PC-3 (cell line): ENCODE measurements around the gene SIPA1L3. TPM values are rescaled to one million over a fixed set of nuclear protein-coding genes. Genes with fewer than 3 reads are reported as not detected.

Source experiments
- ATAC-seq: fragments of 200-7000 bp; cut with Tn5 transposase; 2 replicates; pipeline ENCODE4 v1.9.1; 2020; ENCODE audit warnings: mild to moderate bottlenecking, moderate library complexity
- BruUV-seq: library from RNA; stranded (reverse); fragments of 400-500 nt; replicated peaks from 2 replicates; lab custom pipeline; 2021; lab: Mats Ljungman, UMichigan
- CTCF ChIA-PET: fragments of 300-600 bp; sonication (Branson Sonifier 250); formaldehyde crosslinking; loops from one replicate; lab custom pipeline; 2022; ENCODE audit warnings: antibody characterized with exemption; lab: Charles Lee
- POLR2A ChIA-PET: fragments of 300-600 bp; sonication (Branson Sonifier 250); formaldehyde crosslinking; loops from one replicate; lab custom pipeline; 2022; ENCODE audit warnings: antibody characterized with exemption; ENCODE audit not compliant: unreplicated experiment; lab: Charles Lee
- DNase-seq: peaks from one replicate; pipeline ENCODE4 v3.0.0-alpha.2; 2015
- H2AFZ ChIP-seq: fragments of 300-600 bp; sonication (generic); 2 replicates; pipeline ENCODE4 v1.6.0; 2016; ENCODE audit warnings: antibody characterized with exemption, low read length
- H3F3A ChIP-seq: fragments of 300-600 bp; sonication (generic); one replicate; pipeline ENCODE4 v1.6.0; 2017; ENCODE audit warnings: antibody characterized with exemption, low read length, control low read depth, mild to moderate bottlenecking; ENCODE audit not compliant: unreplicated experiment
- H3K27ac ChIP-seq: fragments of 300-600 bp; sonication (generic); 2 replicates; pipeline ENCODE4 v1.5.1; 2016; ENCODE audit warnings: mild to moderate bottlenecking, low read length
- H3K27me3 ChIP-seq: fragments of 300-600 bp; sonication (generic); 2 replicates; pipeline ENCODE4 v1.6.1; 2016; ENCODE audit warnings: low read length, mixed read lengths
- H3K36me3 ChIP-seq: fragments of 300-600 bp; sonication (generic); 2 replicates; pipeline ENCODE4 v1.6.1; 2016; ENCODE audit warnings: low read depth, mixed run types, low read length, mixed read lengths
- H3K4me1 ChIP-seq: fragments of 300-600 bp; sonication (generic); 2 replicates; pipeline ENCODE4 v1.5.1; 2016; ENCODE audit warnings: low read length; ENCODE audit not compliant: insufficient read depth
- H3K4me2 ChIP-seq: fragments of 300-600 bp; sonication (generic); 2 replicates; pipeline ENCODE4 v1.6.0; 2016; ENCODE audit warnings: low read length
- H3K4me3 ChIP-seq: fragments of 300-600 bp; sonication (generic); 2 replicates; pipeline ENCODE4 v1.5.1; 2016; ENCODE audit warnings: mild to moderate bottlenecking, low read length, mixed read lengths
- H3K79me2 ChIP-seq: fragments of 300-600 bp; sonication (generic); 2 replicates; pipeline ENCODE4 v1.6.1; 2017; ENCODE audit warnings: low read length, mixed read lengths
- H3K9ac ChIP-seq: fragments of 300-600 bp; sonication (generic); 2 replicates; pipeline ENCODE4 v1.6.0; 2016; ENCODE audit warnings: mild to moderate bottlenecking, low read length
- H3K9me2 ChIP-seq: fragments of 300-600 bp; sonication (generic); replicated peaks from 2 replicates; pipeline ENCODE4 v1.6.1; 2016; ENCODE audit warnings: mixed run types, low read length, mixed read lengths
- H3K9me3 ChIP-seq: fragments of 300-600 bp; sonication (generic); 2 replicates; pipeline ENCODE4 v1.6.1; 2016; ENCODE audit warnings: low read length, mixed read lengths
- H4K20me1 ChIP-seq: fragments of 300-600 bp; sonication (generic); 2 replicates; pipeline ENCODE4 v1.6.1; 2016; ENCODE audit warnings: low read length, mixed read lengths
- CTCF ChIP-seq: fragments of 300-600 bp; sonication (generic); conservative IDR thresholded peaks from 2 replicates; pipeline ENCODE4 v1.5.1; 2017; ENCODE audit warnings: antibody characterized with exemption, low read depth, mild to moderate bottlenecking, low read length
- EZH2 ChIP-seq: fragments of 300-600 bp; sonication (generic); IDR thresholded peaks from one replicate; pipeline ENCODE4 v1.6.1; 2017; ENCODE audit warnings: antibody characterized with exemption, mild to moderate bottlenecking, low read length; ENCODE audit not compliant: unreplicated experiment
- EZH2phosphoT487 ChIP-seq: fragments of 300-600 bp; sonication (generic); IDR thresholded peaks from 2 replicates; pipeline ENCODE4 v1.6.1; 2018; ENCODE audit warnings: mild to moderate bottlenecking, antibody characterized with exemption, low read length, borderline replicate concordance
- intact Hi-C: fragments of 100-400 bp; cut with micrococcal nuclease; formaldehyde crosslinking; loops from 2 replicates; pipeline ENCODE4 v1.9.0; 2023
- total RNA-seq: library from RNA; depleted of rRNA; stranded (reverse); fragments of >200 nt; gene quantifications from 2 replicates; pipeline ENCODE4 v1.2.3, GENCODE V29; 2014

The SIPA1L3 gene
- total RNA-seq, 1 experiment from 2014 or later = 38.7 TPM

- ATAC-seq (no peak), DNase-seq (no peak)
- H3F3A ChIP-seq = no peaks in the 10 kb centered on the region
- no peaks in the 10 kb centered on the region for H3K27me3 ChIP-seq
- H3K79me2 ChIP-seq = peaks cover 9% of the 10 kb centered on the region; the same call in 1 of the 2 replicates
- H3K9me3 ChIP-seq = no peaks in the 10 kb centered on the region
- TF ChIP-seq EZH2 (no peak), CTCF (no peak), EZH2phosphoT487 (no peak)
- no peak overlapping the region for H2AFZ ChIP-seq
- no peak overlapping the region for H3K4me3 ChIP-seq
- H4K20me1 ChIP-seq = no peaks in the 10 kb centered on the region
- BruUV-seq = no TSS peak
- H3K27ac ChIP-seq = no peak overlapping the region
- ChIA-PET CTCF (no interaction called here), POLR2A (no interaction called here)
- no peaks in the 10 kb centered on the region for H3K36me3 ChIP-seq
- intact Hi-C loops = no loop called here
- H3K9ac ChIP-seq = no peak overlapping the region
- H3K4me1 ChIP-seq = peaks cover 17% of the 10 kb centered on the region
- no peak overlapping the region for H3K4me2 ChIP-seq
- H3K9me2 ChIP-seq = no peaks in the 10 kb centered on the region
Observed at GRCh38 chr19:38081547-38082255, 174.7 kb downstream of the SIPA1L3 start.

GRCh38 chr19:38082256-38083118 lies 175.5 kb downstream of the SIPA1L3 start:
- no peak for ATAC-seq
- TF ChIP-seq CTCF = no peak
- no peak for TF ChIP-seq EZH2
- Histone ChIP-seq H3K4me1 (peaks cover 17% of the 10 kb centered on the region), H3K79me2 (peaks cover 9% of the 10 kb centered on the region; the same call in 1 of the 2 replicates), H3K4me2 (no peak overlapping the region), H3F3A (no peaks in the 10 kb centered on the region), H3K9me3 (no peaks in the 10 kb centered on the region), H3K27ac (no peak overlapping the region), H3K36me3 (no peaks in the 10 kb centered on the region), H3K9me2 (no peaks in the 10 kb centered on the region), H2AFZ (no peak overlapping the region), H4K20me1 (no peaks in the 10 kb centered on the region), H3K4me3 (no peak overlapping the region), H3K27me3 (no peaks in the 10 kb centered on the region), H3K9ac (no peak overlapping the region)
- DNase-seq = no peak
- intact Hi-C loops = no loop called here
- BruUV-seq = TSS peak; percentile 30
- ChIA-PET POLR2A (no interaction called here), CTCF (no interaction called here)
